RWPE1 (cell line): Measurements from ENCODE around the gene ULK4.

Source experiments
- CTCF ChIA-PET: fragments of 350-600 bp; sonication (Branson Sonifier 250); formaldehyde crosslinking; extraction: SDS; loops from one replicate; lab custom pipeline; 2021; lab: Yijun Ruan, JAX
- POLR2A ChIA-PET: fragments of 400-600 bp; formaldehyde crosslinking; extraction: SDS; loops from one replicate; lab custom pipeline; 2020; ENCODE audit warnings: antibody characterized with exemption; ENCODE audit not compliant: low non-redundant PET; lab: Yijun Ruan, JAX
- DNase-seq: peaks from one replicate; pipeline ENCODE4 v3.0.0; 2012; ENCODE audit warnings: low spot score
- H3K27ac ChIP-seq: fragments of 450-650 bp; 2 replicates; pipeline ENCODE4 v1.5.1; 2017
- TF ChIP-seq, protein P1 (sequence below): fragments of 450-650 bp; conservative IDR thresholded peaks from 2 replicates; pipeline ENCODE4 v1.5.1; 2017; ENCODE audit warnings: low read depth, mild to moderate bottlenecking

The ULK4 gene

DNA sequence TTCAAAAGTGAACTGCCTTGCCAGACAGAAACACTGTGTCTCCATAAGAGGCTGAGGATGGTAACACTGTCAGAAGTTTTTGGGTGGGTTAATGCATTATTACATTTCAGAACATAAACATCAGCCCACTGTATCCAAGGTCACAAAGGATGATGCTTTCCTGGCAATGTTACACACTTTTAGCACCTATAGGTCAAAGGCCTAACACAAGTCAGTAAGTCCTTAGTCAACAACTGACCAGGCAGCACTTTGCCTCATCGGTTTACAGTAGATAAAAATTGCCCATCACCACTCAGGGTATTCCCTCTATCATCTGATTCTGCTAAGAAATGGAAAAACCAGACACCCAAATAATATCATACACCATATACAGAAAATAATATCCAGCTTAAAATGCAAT, 664.2 kb downstream of the ULK4 start:
- no peak overlapping the region for H3K27ac ChIP-seq
- no peak for DNase-seq
- TF ChIP-seq, protein P1, sequence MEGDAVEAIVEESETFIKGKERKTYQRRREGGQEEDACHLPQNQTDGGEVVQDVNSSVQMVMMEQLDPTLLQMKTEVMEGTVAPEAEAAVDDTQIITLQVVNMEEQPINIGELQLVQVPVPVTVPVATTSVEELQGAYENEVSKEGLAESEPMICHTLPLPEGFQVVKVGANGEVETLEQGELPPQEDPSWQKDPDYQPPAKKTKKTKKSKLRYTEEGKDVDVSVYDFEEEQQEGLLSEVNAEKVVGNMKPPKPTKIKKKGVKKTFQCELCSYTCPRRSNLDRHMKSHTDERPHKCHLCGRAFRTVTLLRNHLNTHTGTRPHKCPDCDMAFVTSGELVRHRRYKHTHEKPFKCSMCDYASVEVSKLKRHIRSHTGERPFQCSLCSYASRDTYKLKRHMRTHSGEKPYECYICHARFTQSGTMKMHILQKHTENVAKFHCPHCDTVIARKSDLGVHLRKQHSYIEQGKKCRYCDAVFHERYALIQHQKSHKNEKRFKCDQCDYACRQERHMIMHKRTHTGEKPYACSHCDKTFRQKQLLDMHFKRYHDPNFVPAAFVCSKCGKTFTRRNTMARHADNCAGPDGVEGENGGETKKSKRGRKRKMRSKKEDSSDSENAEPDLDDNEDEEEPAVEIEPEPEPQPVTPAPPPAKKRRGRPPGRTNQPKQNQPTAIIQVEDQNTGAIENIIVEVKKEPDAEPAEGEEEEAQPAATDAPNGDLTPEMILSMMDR, result no peak
- POLR2A ChIA-PET, result no interaction called here
- CTCF ChIA-PET, result no interaction called here

DNA sequence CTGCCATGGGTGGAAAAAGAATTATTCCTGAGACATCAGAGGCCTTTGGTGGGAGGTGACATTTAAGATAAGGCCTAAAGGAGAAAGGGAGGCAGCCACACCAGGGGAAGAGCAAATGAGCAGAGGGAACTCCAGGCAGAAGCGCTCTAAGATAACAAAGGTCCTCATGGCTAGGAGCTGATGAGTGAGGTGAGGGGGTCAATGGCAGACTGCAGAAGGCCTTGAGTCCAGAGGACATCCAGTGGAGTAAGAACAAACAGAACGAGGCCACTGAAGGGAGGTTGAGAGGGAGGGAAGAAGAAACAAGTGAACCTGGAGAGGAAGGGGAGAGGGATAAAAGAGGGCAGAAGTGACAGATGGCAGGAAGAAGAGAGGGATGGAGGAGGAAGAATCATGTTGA, 665.3 kb downstream of the ULK4 start:
- CTCF ChIA-PET, result no interaction called here
- no peak for DNase-seq
- POLR2A ChIA-PET, result no interaction called here
- TF ChIP-seq, protein P1, result no peak
- no peak overlapping the region for H3K27ac ChIP-seq

DNA sequence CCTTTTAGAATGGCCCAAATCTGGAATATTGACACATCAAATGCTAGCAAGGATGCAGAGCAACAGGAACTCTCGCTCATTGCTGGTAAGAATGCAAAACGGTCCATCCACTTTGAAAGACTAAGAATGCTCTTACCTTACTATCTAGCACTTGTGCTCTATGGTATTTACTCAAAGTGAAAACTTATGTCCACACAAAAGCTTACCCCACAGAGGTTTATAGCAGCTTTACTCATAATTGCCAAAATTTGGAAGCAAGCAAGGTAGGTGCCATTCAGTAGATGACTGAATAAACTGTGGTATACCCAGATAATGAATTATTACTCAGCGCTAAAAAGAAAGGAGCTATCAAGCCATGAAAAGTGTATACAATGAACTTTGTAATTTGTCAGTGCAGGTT, 666.2 kb downstream of the ULK4 start:
- ChIA-PET POLR2A (no interaction called here), CTCF (no interaction called here)
- no peak overlapping the region for H3K27ac ChIP-seq
- TF ChIP-seq, protein P1, result no peak
- no peak for DNase-seq

DNA sequence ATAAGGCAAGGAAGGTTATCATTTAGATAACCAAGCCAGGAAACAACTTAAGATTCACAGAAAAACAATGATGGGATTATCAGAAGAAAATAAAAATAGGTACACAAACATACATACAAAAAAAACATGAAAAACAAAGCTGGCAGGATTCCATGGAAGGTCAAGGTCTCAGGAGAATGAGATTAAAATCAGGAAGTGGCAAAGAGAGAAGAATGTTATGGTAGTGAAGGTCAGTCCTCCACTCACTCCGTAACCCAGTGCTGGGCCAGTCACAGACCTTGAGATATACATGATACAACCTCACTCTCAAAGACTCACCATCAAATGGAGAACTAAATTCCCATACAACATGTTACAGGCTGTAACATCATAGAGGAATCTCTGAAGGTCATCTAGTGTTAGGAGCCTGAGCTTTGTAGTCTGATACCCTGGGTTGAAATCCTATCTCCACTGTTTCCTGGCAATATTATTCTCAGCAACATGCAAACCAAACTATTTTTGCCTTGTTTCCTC, 668.7 kb downstream of the ULK4 start:
- CTCF ChIA-PET, result interaction anchor here (0.6 kb wide), 1 partner anchor 78 kb away, joined by 3 read pairs; no protein-coding TSS in a partner anchor
- no peak for DNase-seq
- no peak overlapping the region for H3K27ac ChIP-seq
- TF ChIP-seq, protein P1, result no peak
- POLR2A ChIA-PET, result no interaction called here

DNA sequence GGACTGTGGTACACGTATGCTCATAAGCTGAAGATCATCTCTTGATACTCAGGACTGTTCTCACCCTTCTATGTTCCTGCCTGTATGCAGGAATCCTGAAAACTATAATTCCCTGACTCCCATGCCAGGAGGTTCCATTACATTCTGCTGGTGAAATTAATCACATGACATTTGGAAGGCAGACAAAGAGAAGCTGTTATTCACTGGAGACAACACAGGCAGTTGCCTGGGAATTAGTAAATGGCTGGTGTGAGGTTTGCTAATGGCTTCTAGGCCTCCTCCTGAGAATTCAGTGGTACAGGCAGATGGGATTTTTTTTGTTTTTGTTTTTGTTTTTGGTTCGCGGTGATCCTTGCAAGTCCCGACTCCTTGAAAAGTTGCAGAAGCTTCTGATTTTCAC, 671.2 kb downstream of the ULK4 start:
- no peak for DNase-seq
- POLR2A ChIA-PET, result no interaction called here
- TF ChIP-seq, protein P1, result no peak
- CTCF ChIA-PET, result interaction anchor here (0.7 kb wide), 1 partner anchor 165 kb away, joined by 7 read pairs; no protein-coding TSS in a partner anchor
- H3K27ac ChIP-seq, result no peak overlapping the region

GRCh38 chr3:41290306-41290705, 671.6 kb downstream of the ULK4 start:
- CTCF ChIA-PET, result interaction anchor here (0.7 kb wide), 1 partner anchor 165 kb away, joined by 7 read pairs; no protein-coding TSS in a partner anchor
- no peak overlapping the region for H3K27ac ChIP-seq
- DNase-seq, result no peak
- POLR2A ChIA-PET, result no interaction called here
- TF ChIP-seq, protein P1, result no peak
